ENCODE data around the gene IDS.
"Not testable (repeated sequence)": the region's sequence is repeated elsewhere in the genome, so short reads cannot be mapped to it uniquely, and the experiment has no call there.

GRCh38 chrX:149534926-149535602 is 30.0 kb upstream of the IDS start:
- not testable (repeated sequence) for TF ChIP-seq POLR2AphosphoS5, CTCF (IDR thresholded peaks at IDR 0.05)

Measured in suprapubic skin (tissue), 3 donors.